Measurements from ENCODE around the gene SPTB. TPM values are rescaled to one million over a fixed set of nuclear protein-coding genes. Genes with fewer than 3 reads are reported as not detected.

Gene SPTB
- total RNA-seq, 1 donor from 2014 or later: 0.08 TPM

GRCh38 chr14:64880221-64881121 lies 764 bp upstream of the SPTB start:
- peak; percentile 48 for ATAC-seq

GRCh38 chr14:64878837-64879634 lies 671 bp downstream of the SPTB start:
- ATAC-seq: peak; percentile 13

GRCh38 chr14:64877846-64878245 lies 1.9 kb downstream of the SPTB start:
- no peak for ATAC-seq

DNA sequence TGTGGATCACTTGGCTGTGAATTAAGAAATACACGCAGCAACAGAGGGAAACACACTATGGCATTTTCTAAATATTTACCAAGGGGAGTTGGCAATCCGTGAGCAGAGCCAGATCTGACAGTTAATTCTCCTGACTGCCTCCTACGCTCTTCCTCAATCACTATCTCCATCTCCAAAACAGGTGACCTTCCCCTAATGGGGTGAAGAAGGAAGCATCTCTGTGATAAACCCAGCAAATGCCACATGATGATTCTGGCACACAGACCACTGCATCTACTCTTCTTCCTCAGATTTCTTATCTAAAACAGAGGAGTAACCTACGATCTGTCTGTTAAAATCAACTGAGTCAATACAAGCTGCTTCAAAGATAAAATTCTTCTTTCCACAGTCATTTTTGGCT lies 4.4 kb downstream of the SPTB start:
- ATAC-seq: no peak

GRCh38 chr14:64873506-64874219 lies 6.0 kb downstream of the SPTB start:
- ATAC-seq: no peak

GRCh38 chr14:64871344-64871743 lies 8.4 kb downstream of the SPTB start:
- ATAC-seq: no peak

GRCh38 chr14:64870160-64870559 lies 9.5 kb downstream of the SPTB start:
- no peak for ATAC-seq

DNA sequence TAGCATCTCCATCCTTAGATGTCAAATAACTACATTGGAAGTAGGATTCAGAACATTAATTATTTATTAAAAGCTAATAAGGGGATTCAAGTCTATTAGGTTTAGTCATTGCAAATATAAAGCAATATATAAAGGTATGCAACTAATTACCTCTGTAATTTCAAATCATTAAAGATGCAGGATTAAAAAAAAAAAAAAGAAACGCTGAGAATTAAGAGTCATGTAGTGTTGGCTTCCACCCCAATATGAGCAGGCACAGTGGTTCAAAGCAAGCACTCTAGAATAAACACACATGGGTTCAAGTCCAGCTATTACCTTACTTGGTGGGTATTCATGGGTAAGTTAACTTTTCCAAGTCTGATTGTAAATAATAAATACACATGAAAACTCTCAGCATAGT lies 10.9 kb downstream of the SPTB start:
- no peak for ATAC-seq

GRCh38 chr14:64868379-64868778 lies 11.3 kb downstream of the SPTB start:
- ATAC-seq: no peak

- ATAC-seq: no peak
These were observed 12.5 kb downstream of the SPTB start for GRCh38 chr14:64867182-64867581.

DNA sequence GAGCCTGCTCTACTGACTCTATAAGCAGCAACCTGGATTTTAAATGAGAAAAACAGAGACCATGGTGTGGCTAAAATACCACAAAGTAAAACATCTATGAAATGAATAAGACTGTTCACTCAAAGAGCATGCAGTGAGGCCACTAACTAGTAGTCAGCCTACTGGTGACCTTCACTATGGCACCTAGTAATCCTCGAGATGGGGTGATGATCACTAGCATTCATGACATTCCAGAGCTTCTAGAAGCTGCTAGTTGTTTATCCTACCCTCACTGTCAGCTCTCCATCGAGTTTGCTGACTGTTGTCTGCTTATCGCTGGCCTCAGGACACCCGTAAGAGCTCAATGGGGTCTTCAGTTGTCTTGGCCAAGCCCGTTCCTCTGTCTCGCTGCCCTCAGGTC lies 13.7 kb downstream of the SPTB start:
- no peak for ATAC-seq

DNA sequence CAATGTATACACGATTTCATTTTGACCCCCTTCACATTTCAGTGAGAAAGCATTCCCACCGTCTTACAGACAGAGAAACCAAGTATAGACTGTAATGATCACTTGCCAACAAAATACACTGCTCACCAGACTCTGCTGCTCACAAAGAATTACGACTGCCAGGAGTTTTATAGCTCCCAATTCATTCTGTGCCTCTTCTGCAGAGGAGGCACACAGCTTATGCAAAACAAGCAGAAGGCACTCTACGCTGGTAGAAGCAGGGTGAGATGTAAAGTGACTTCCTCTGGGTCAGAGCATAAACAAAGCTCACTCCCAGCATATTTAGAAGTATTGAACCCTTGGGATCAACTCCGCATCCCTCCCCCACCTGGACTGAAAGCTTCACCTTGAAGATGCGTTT lies 14.6 kb downstream of the SPTB start:
- ATAC-seq: no peak

- ATAC-seq: no peak
These were observed 15.4 kb downstream of the SPTB start for GRCh38 chr14:64864258-64864657.

DNA sequence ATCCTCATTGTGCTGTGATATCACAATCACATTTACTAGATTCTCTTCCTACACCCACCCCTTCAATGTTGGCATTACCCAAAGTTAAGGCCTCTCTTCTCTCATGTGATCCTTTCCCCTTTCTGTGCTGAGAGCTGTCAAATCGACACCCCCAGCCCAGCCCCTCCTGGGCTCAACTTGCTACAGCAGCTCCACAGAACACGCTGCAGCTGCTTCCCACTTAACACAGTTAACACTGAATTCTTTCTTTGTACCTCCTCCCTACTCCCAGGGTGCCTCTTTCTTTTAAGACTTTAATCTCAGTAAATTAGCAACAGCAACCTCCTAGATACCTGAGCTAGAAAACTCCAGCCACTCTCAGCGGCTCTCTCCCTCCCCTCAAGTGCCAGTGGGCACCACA lies 17.8 kb downstream of the SPTB start:
- ATAC-seq: no peak

DNA sequence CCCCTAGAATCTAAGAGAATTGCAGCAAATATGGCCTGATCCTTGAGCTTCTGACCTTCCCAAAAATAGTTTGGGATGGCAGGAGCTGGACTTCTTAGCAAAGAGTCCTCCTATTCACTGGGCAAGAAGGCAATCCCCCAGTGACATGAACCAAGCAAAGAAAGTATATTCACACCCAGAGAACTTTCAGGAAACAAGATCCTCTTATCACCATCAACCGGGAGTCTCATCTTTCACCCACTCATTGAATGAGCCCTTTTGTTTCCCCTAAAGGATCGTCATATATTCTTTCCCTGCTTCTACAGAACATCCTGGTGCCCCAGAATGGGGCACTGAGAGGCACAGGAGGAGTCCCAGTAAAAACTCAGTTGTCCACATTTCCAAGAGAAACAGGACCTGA lies 19.7 kb downstream of the SPTB start:
- ATAC-seq: no peak

GRCh38 chr14:64857979-64858744 lies 21.5 kb downstream of the SPTB start:
- ATAC-seq: no peak

DNA sequence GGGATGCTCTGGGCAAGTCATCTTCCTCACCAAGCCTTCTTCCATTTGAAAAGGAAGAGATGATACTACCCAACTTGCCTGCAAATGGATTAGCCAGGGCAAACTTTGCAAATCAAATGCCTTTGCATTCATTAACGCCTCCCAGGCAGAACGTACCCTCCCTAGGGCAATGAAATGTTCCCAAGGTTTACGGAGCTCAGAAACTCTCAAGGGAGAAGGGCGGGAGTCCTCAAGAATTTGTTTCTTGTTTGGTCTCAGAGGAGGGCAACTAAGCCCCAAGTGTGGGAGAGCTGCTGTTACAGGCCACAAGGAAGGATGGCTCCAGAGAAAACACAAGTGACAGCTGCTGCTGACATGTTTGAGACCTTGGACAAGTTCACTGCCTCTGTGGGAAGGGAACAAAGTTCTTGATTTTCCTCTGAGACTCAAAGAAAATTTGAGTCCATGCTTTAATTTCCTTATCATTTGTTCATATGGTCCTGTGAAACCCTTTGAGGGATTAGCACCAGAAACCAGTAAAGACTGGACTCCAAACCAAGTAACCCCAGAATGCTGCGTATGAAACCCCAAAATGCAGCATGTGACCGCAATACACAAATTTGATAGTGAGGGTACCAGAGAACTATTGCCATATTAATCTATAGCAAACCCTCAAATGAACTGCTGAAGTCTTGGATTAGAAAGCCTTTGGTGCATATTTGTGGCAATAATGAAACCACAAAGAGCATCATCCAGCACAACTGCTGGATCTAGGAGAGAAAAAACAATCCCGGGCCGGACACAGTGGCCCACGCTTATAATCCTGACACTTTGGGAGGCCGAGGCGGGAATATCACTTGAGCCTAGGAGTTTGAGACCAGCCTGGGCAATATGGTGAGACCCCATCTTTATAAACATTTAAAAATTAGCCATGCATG lies 22.9 kb downstream of the SPTB start:
- no peak for ATAC-seq

GRCh38 chr14:64855721-64856528 lies 23.8 kb downstream of the SPTB start:
- ATAC-seq: no peak

DNA sequence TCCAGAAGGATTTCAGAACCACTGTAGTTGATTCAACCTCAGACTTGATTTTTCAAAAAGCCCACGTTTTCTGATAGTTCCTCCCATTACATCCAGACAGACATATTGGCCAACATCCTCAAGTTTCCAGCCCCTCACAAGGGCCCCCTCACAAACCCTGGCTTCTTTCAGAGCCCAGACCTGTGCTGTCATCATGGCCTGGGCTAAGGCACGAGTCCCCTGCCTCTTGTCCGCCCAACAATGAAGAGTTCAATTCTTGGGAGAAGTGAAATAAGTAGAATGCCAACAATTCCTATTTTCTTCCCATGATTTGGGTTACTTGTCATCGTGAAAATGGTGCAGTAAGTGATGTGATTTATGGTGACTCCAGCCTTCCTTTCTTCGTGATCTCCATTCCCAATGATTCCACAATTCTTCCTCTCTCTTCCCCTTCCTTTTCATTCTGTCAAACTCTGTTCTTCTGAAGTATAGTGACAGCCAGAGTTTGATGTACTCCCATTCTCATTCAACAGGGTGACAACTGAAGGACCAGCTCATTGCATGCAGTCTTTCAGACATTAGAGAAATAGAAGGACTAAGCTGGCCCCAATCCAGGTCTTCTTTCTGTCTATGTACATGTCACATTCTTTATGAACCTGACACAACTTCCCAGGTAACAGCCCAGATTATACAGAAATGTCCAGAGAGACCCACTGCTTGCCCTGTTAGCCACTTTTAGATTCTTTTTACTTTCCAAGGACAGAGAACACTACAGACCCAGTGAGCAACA lies 29.2 kb downstream of the SPTB start:
- no peak for ATAC-seq

GRCh38 chr14:64849940-64850339 lies 29.8 kb downstream of the SPTB start:
- no peak for ATAC-seq

All from esophagus mucosa (tissue), 1 donor.